ENCODE measurements around the gene FAM193A. TPM values are rescaled to one million over a fixed set of nuclear protein-coding genes. Genes with fewer than 3 reads are reported as not detected.

The FAM193A gene
- total RNA-seq, 2 donors from 2014 or later: 14.6 to 17.0 TPM

- Histone ChIP-seq H3K9me3 (no peaks in the 10 kb centered on the region), H3K27ac (no peak overlapping the region), H3K4me1 (peaks cover 0 to 72% of the 10 kb centered on the region in 2 donors), H3K4me3 (no peak overlapping the region), H3K27me3 (no peaks in the 10 kb centered on the region), H3K36me3 (peaks cover 9% of the 10 kb centered on the region)
- TF ChIP-seq, protein P1, sequence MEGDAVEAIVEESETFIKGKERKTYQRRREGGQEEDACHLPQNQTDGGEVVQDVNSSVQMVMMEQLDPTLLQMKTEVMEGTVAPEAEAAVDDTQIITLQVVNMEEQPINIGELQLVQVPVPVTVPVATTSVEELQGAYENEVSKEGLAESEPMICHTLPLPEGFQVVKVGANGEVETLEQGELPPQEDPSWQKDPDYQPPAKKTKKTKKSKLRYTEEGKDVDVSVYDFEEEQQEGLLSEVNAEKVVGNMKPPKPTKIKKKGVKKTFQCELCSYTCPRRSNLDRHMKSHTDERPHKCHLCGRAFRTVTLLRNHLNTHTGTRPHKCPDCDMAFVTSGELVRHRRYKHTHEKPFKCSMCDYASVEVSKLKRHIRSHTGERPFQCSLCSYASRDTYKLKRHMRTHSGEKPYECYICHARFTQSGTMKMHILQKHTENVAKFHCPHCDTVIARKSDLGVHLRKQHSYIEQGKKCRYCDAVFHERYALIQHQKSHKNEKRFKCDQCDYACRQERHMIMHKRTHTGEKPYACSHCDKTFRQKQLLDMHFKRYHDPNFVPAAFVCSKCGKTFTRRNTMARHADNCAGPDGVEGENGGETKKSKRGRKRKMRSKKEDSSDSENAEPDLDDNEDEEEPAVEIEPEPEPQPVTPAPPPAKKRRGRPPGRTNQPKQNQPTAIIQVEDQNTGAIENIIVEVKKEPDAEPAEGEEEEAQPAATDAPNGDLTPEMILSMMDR (IDR thresholded peaks at IDR 0.05): no peak
- no peak for DNase-seq (ENCODE audit: low spot score)
These were observed 56.1 kb downstream of the FAM193A start for GRCh38 chr4:2592572-2592971.

GRCh38 chr4:2593003-2593402, 56.6 kb downstream of the FAM193A start:
- H3K27ac ChIP-seq: no peak overlapping the region
- peaks cover 0 to 72% of the 10 kb centered on the region in 2 donors for H3K4me1 ChIP-seq
- H3K4me3 ChIP-seq: no peak overlapping the region
- TF ChIP-seq, protein P1 (IDR thresholded peaks at IDR 0.05): no peak
- no peak for DNase-seq (ENCODE audit: low spot score)
- H3K36me3 ChIP-seq: peaks cover 9% of the 10 kb centered on the region
- no peaks in the 10 kb centered on the region for H3K27me3 ChIP-seq
- H3K9me3 ChIP-seq: no peaks in the 10 kb centered on the region

- no peak overlapping the region for H3K4me3 ChIP-seq
- H3K4me1 ChIP-seq: peaks cover 0 to 80% of the 10 kb centered on the region in 2 donors
- H3K36me3 ChIP-seq: peaks cover 9% of the 10 kb centered on the region
- DNase-seq (ENCODE audit: low spot score): no peak
- no peaks in the 10 kb centered on the region for H3K27me3 ChIP-seq
- H3K27ac ChIP-seq: no peak overlapping the region
- H3K9me3 ChIP-seq: no peaks in the 10 kb centered on the region
- TF ChIP-seq, protein P1 (IDR thresholded peaks at IDR 0.05): no peak
These were observed 59.0 kb downstream of the FAM193A start for GRCh38 chr4:2595436-2595835.

- TF ChIP-seq, protein P1 (IDR thresholded peaks at IDR 0.05): no peak
- DNase-seq (ENCODE audit: low spot score): no peak
- Histone ChIP-seq H3K9me3 (no peaks in the 10 kb centered on the region), H3K27ac (no peak overlapping the region), H3K36me3 (peaks cover 9% of the 10 kb centered on the region), H3K27me3 (no peaks in the 10 kb centered on the region), H3K4me1 (peaks cover 0 to 78% of the 10 kb centered on the region in 2 donors), H3K4me3 (no peak overlapping the region)
These were observed 59.6 kb downstream of the FAM193A start for GRCh38 chr4:2595952-2596552.

GRCh38 chr4:2596611-2597010, 60.2 kb downstream of the FAM193A start:
- TF ChIP-seq, protein P1 (IDR thresholded peaks at IDR 0.05): no peak
- DNase-seq (ENCODE audit: low spot score): no peak
- Histone ChIP-seq H3K36me3 (peaks cover 9% of the 10 kb centered on the region), H3K9me3 (no peaks in the 10 kb centered on the region), H3K27me3 (no peaks in the 10 kb centered on the region), H3K27ac (no peak overlapping the region), H3K4me1 (peaks cover 0 to 73% of the 10 kb centered on the region in 2 donors), H3K4me3 (no peak overlapping the region)
